Loucy (cell line): ENCODE data around the gene FLT1.

Source experiments
- H2AFZ ChIP-seq: fragments of 200-600 bp; sonication (generic); 2 replicates; pipeline ENCODE4 v1.6.0; 2016; ENCODE audit warnings: antibody characterized with exemption, mild to moderate bottlenecking, low read length, moderate library complexity
- H3F3A ChIP-seq: fragments of 200-600 bp; 2 replicates; pipeline ENCODE4 v1.6.0; 2016; ENCODE audit warnings: antibody characterized with exemption, low read depth, mild to moderate bottlenecking
- H3K27me3 ChIP-seq: fragments of 200-600 bp; sonication (generic); 2 replicates; pipeline ENCODE4 v1.6.1; 2014; ENCODE audit warnings: low read length, mild to moderate bottlenecking; ENCODE audit not compliant: insufficient read depth, poor library complexity, severe bottlenecking
- H3K36me3 ChIP-seq: fragments of 200-600 bp; sonication (generic); 2 replicates; pipeline ENCODE4 v1.6.1; 2016; ENCODE audit warnings: low read length; ENCODE audit not compliant: insufficient read depth
- H3K4me1 ChIP-seq: fragments of 200-600 bp; sonication (generic); 2 replicates; pipeline ENCODE4 v1.5.1; 2014; ENCODE audit warnings: low read length, mild to moderate bottlenecking; ENCODE audit not compliant: insufficient read depth, poor library complexity, severe bottlenecking
- H3K4me2 ChIP-seq: fragments of 200-600 bp; sonication (generic); 2 replicates; pipeline ENCODE4 v1.6.0; 2014; ENCODE audit warnings: antibody characterized with exemption, low read length, low read depth, mild to moderate bottlenecking; ENCODE audit not compliant: poor library complexity, severe bottlenecking
- H3K4me3 ChIP-seq: fragments of 200-600 bp; sonication (generic); 2 replicates; pipeline ENCODE4 v1.5.1; 2014; ENCODE audit warnings: low read length, mild to moderate bottlenecking, mixed read lengths; ENCODE audit not compliant: poor library complexity, severe bottlenecking
- H3K79me2 ChIP-seq: fragments of 200-600 bp; sonication (generic); 2 replicates; pipeline ENCODE4 v1.6.1; 2014; ENCODE audit warnings: low read length; ENCODE audit not compliant: insufficient read depth
- H3K9ac ChIP-seq: fragments of 200-600 bp; sonication (generic); 2 replicates; pipeline ENCODE4 v1.6.0; 2014; ENCODE audit warnings: mild to moderate bottlenecking, low read depth, low read length, moderate library complexity; ENCODE audit not compliant: poor library complexity, severe bottlenecking
- H3K9me2 ChIP-seq: fragments of 200-600 bp; sonication (generic); replicated peaks from 2 replicates; pipeline ENCODE4 v1.6.1; 2016; ENCODE audit warnings: low read depth, low read length, mixed read lengths
- H3K9me3 ChIP-seq: fragments of 200-600 bp; sonication (generic); 2 replicates; pipeline ENCODE4 v1.6.1; 2014; ENCODE audit warnings: mild to moderate bottlenecking, antibody characterized with exemption, low read length, low read depth; ENCODE audit not compliant: insufficient read depth
- H4K20me1 ChIP-seq: fragments of 200-600 bp; sonication (generic); 2 replicates; pipeline ENCODE4 v1.6.0; 2014; ENCODE audit warnings: antibody characterized with exemption, low read length, mild to moderate bottlenecking; ENCODE audit not compliant: insufficient read depth, poor library complexity, severe bottlenecking
- CTCF ChIP-seq: fragments of 200-600 bp; sonication (generic); conservative IDR thresholded peaks from 2 replicates; pipeline ENCODE4 v1.5.1; 2014; ENCODE audit warnings: mild to moderate bottlenecking, antibody characterized with exemption, low read length
- EZH2phosphoT487 ChIP-seq: fragments of 200-600 bp; IDR thresholded peaks from 2 replicates; pipeline ENCODE4 v1.6.1; 2018; ENCODE audit warnings: antibody characterized with exemption, mild to moderate bottlenecking, moderate library complexity, borderline replicate concordance

Gene FLT1

GRCh38 chr13:28485097-28485496 is 9.8 kb downstream of the FLT1 start:
- Histone ChIP-seq H3K36me3 (peaks cover 9% of the 10 kb centered on the region; the same call in 1 of the 2 replicates), H3K4me1 (peaks cover 59% of the 10 kb centered on the region), H3K9me2 (no peaks in the 10 kb centered on the region), H2AFZ (no peak overlapping the region), H3K4me2 (no peak overlapping the region), H4K20me1 (peaks cover 79% of the 10 kb centered on the region), H3K9ac (no peak overlapping the region), H3K27me3 (no peaks in the 10 kb centered on the region), H3K9me3 (no peaks in the 10 kb centered on the region), H3K4me3 (no peak overlapping the region), H3F3A (no peaks in the 10 kb centered on the region), H3K79me2 (peaks cover 97% of the 10 kb centered on the region)
- TF ChIP-seq EZH2phosphoT487 (no peak), CTCF (no peak)

- H3K79me2 ChIP-seq: peaks cover 97% of the 10 kb centered on the region
- H3F3A ChIP-seq: no peaks in the 10 kb centered on the region
- no peaks in the 10 kb centered on the region for H3K9me3 ChIP-seq
- peak overlapping the region; percentile 13 for H3K4me2 ChIP-seq
- H2AFZ ChIP-seq: no peak overlapping the region
- H3K9ac ChIP-seq: no peak overlapping the region
- H3K4me1 ChIP-seq: peaks cover 56% of the 10 kb centered on the region
- H3K4me3 ChIP-seq: no peak overlapping the region
- H3K9me2 ChIP-seq: no peaks in the 10 kb centered on the region
- TF ChIP-seq CTCF (no peak), EZH2phosphoT487 (no peak)
- H4K20me1 ChIP-seq: peaks cover 77% of the 10 kb centered on the region
- H3K27me3 ChIP-seq: no peaks in the 10 kb centered on the region
- H3K36me3 ChIP-seq: peaks cover 9% of the 10 kb centered on the region; the same call in 1 of the 2 replicates
Observed at GRCh38 chr13:28483313-28483931, 11.5 kb downstream of the FLT1 start.

- H3K9me3 ChIP-seq: no peaks in the 10 kb centered on the region
- H3K27me3 ChIP-seq: no peaks in the 10 kb centered on the region
- H4K20me1 ChIP-seq: peaks cover 78% of the 10 kb centered on the region
- TF ChIP-seq EZH2phosphoT487: no peak
- no peak for TF ChIP-seq CTCF
- no peak overlapping the region for H3K4me3 ChIP-seq
- no peak overlapping the region for H2AFZ ChIP-seq
- peaks cover 99% of the 10 kb centered on the region for H3K79me2 ChIP-seq
- peaks cover 49% of the 10 kb centered on the region for H3K4me1 ChIP-seq
- peak overlapping the region; percentile 11 for H3K4me2 ChIP-seq
- no peaks in the 10 kb centered on the region; the same call in 1 of the 2 replicates for H3F3A ChIP-seq
- no peaks in the 10 kb centered on the region for H3K9me2 ChIP-seq
- H3K9ac ChIP-seq: no peak overlapping the region
- peaks cover 15% of the 10 kb centered on the region; the same call in 1 of the 2 replicates for H3K36me3 ChIP-seq
Observed at GRCh38 chr13:28479005-28479404, 15.9 kb downstream of the FLT1 start.
